Measurements from ENCODE around the gene SLC1A7.

DNA sequence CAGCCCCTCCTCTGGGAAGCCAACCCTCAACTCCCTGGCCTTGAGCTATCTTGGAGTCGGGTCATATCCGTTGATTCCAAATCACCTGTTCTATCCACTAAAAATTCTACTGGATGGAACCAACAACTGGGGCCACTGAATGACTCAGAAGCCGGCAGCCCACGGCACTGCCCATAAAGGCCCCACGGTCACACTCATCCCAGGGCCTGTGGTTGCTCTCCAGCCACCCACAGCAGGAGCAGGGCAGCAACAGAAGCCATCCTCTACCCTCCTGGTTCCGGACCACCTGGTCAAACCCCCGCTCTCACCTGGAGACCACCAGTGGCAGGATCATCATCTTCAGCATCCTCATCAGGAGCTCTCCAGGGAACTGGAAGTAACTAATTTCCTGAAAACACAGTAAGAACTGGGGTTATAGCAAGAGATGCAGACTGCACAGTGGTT, 8.4 kb downstream of the SLC1A7 start:
- TF ChIP-seq POLR2A (IDR thresholded peaks at IDR 0.05; ENCODE audit: extremely low read depth, insufficient read length) (no peak), MYC (IDR thresholded peaks at IDR 0.05; ENCODE audit: low read depth, low read length) (no peak)
- TF ChIP-seq, protein P1, sequence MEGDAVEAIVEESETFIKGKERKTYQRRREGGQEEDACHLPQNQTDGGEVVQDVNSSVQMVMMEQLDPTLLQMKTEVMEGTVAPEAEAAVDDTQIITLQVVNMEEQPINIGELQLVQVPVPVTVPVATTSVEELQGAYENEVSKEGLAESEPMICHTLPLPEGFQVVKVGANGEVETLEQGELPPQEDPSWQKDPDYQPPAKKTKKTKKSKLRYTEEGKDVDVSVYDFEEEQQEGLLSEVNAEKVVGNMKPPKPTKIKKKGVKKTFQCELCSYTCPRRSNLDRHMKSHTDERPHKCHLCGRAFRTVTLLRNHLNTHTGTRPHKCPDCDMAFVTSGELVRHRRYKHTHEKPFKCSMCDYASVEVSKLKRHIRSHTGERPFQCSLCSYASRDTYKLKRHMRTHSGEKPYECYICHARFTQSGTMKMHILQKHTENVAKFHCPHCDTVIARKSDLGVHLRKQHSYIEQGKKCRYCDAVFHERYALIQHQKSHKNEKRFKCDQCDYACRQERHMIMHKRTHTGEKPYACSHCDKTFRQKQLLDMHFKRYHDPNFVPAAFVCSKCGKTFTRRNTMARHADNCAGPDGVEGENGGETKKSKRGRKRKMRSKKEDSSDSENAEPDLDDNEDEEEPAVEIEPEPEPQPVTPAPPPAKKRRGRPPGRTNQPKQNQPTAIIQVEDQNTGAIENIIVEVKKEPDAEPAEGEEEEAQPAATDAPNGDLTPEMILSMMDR (IDR thresholded peaks at IDR 0.05; ENCODE audit: low read depth, low read length) = no peak
- TF ChIP-seq, protein P2, sequence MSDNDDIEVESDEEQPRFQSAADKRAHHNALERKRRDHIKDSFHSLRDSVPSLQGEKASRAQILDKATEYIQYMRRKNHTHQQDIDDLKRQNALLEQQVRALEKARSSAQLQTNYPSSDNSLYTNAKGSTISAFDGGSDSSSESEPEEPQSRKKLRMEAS (IDR thresholded peaks at IDR 0.05; ENCODE audit: low read depth, low read length) = no peak

Data from NB4 (cell line).